WTC11 (cell line): ENCODE results near the gene SDCCAG8. TPM values are rescaled to one million over a fixed set of nuclear protein-coding genes. Genes with fewer than 3 reads are reported as not detected.

ENCODE experiments used
- ATAC-seq: fragments of 200-7000 bp; cut with Tn5 transposase; 2 replicates; pipeline ENCODE4 v1.10.0; 2021; ENCODE audit warnings: mild to moderate bottlenecking, moderate library complexity
- CTCF ChIA-PET: fragments of 300-600 bp; sonication (Branson Sonifier 250); formaldehyde crosslinking; loops from one replicate; lab custom pipeline; 2021; ENCODE audit warnings: antibody characterized with exemption; lab: Charles Lee
- POLR2A ChIA-PET: fragments of 350-600 bp; sonication (Branson Sonifier 250); formaldehyde crosslinking; loops from one replicate; lab custom pipeline; 2021; ENCODE audit warnings: antibody characterized with exemption; lab: Charles Lee
- DNase-seq: peaks from one replicate; pipeline ENCODE4 v3.0.0; 2021; ENCODE audit warnings: low spot score
- H3K27ac Mint-ChIP-seq: 2 replicates; pipeline ENCODE4 v1.8.0; 2021; ENCODE audit warnings: mixed read lengths
- H3K27me3 Mint-ChIP-seq: 2 replicates; pipeline ENCODE4 v1.8.0; 2021; ENCODE audit warnings: low read depth, mild to moderate bottlenecking, moderate library complexity, mixed read lengths
- H3K36me3 Mint-ChIP-seq: 2 replicates; pipeline ENCODE4 v1.8.0; 2021; ENCODE audit warnings: mixed read lengths
- H3K4me1 Mint-ChIP-seq: 2 replicates; pipeline ENCODE4 v1.8.0; 2022; ENCODE audit warnings: mixed read lengths
- H3K4me3 Mint-ChIP-seq: 2 replicates; pipeline ENCODE4 v1.8.0; 2021; ENCODE audit warnings: mild to moderate bottlenecking, moderate library complexity, mixed read lengths
- H3K9me3 Mint-ChIP-seq: 2 replicates; pipeline ENCODE4 v1.8.0; 2021; ENCODE audit warnings: mixed read lengths
- CBFB ChIP-seq: sonication (generic); formaldehyde crosslinking; IDR thresholded peaks from 2 replicates; pipeline ENCODE4 v1.8.1; 2022; ENCODE audit warnings: mild to moderate bottlenecking, low read depth, missing genetic modification reagents
- CREB1 ChIP-seq: sonication (generic); formaldehyde crosslinking; IDR thresholded peaks from 2 replicates; pipeline ENCODE4 v1.8.0; 2023; ENCODE audit warnings: mild to moderate bottlenecking, missing genetic modification reagents
- CREM ChIP-seq: sonication (generic); formaldehyde crosslinking; IDR thresholded peaks from 2 replicates; pipeline ENCODE4 v1.8.1; 2022; ENCODE audit warnings: mild to moderate bottlenecking, missing genetic modification reagents, moderate library complexity
- ESRRA ChIP-seq: sonication (generic); formaldehyde crosslinking; IDR thresholded peaks from 2 replicates; pipeline ENCODE4 v1.8.1; 2022; ENCODE audit warnings: mild to moderate bottlenecking, missing genetic modification reagents, borderline replicate concordance
- ETV6 ChIP-seq: sonication (generic); formaldehyde crosslinking; IDR thresholded peaks from 2 replicates; pipeline ENCODE4 v1.8.1; 2022; ENCODE audit warnings: mild to moderate bottlenecking, missing genetic modification reagents
- HMGA2 ChIP-seq: fragments of 250-450 bp; sonication (Bioruptor Pico); IDR thresholded peaks from 2 replicates; pipeline ENCODE4 v1.4.0; 2021; ENCODE audit warnings: mild to moderate bottlenecking, moderate library complexity
- MXD4 ChIP-seq: fragments of 250-450 bp; sonication (Bioruptor Pico); IDR thresholded peaks from 2 replicates; pipeline ENCODE4 v1.8.0; 2021; ENCODE audit warnings: mild to moderate bottlenecking, moderate library complexity, borderline replicate concordance
- TCF7 ChIP-seq: sonication (generic); formaldehyde crosslinking; IDR thresholded peaks from 2 replicates; pipeline ENCODE4 v1.8.0; 2022; ENCODE audit warnings: mild to moderate bottlenecking, low read depth, missing genetic modification reagents, moderate library complexity
- ZNF263 ChIP-seq: sonication (generic); formaldehyde crosslinking; IDR thresholded peaks from 2 replicates; pipeline ENCODE4 v1.8.1; 2022; ENCODE audit warnings: low read depth, mild to moderate bottlenecking, moderate library complexity, missing genetic modification reagents
- ZNF317 ChIP-seq: sonication (generic); formaldehyde crosslinking; IDR thresholded peaks from 2 replicates; pipeline ENCODE4 v1.8.1; 2023; ENCODE audit warnings: low read depth, mild to moderate bottlenecking, moderate library complexity, missing genetic modification reagents, borderline replicate concordance
- ZNF396 ChIP-seq: fragments of 250-450 bp; sonication (Bioruptor Pico); IDR thresholded peaks from 2 replicates; pipeline ENCODE4 v1.8.0; 2021; ENCODE audit warnings: mild to moderate bottlenecking, moderate library complexity, borderline replicate concordance
- ZNF671 ChIP-seq: fragments of 250-450 bp; sonication (Bioruptor Pico); IDR thresholded peaks from 2 replicates; pipeline ENCODE4 v1.8.0; 2021; ENCODE audit warnings: mild to moderate bottlenecking
- total RNA-seq: library from RNA; stranded (reverse); gene quantifications from 3 replicates; pipeline ENCODE4 v1.2.3, GENCODE V29; 2021
- TF ChIP-seq, protein P1 (sequence below): sonication (generic); formaldehyde crosslinking; IDR thresholded peaks from 2 replicates; pipeline ENCODE4 v1.8.0; 2022; ENCODE audit warnings: mild to moderate bottlenecking, missing genetic modification reagents
- TF ChIP-seq, protein P2 (sequence below): fragments of 250-450 bp; sonication (Bioruptor Pico); IDR thresholded peaks from 2 replicates; pipeline ENCODE4 v1.9.0; 2021; ENCODE audit warnings: mild to moderate bottlenecking, borderline replicate concordance
- TF ChIP-seq, protein P3 (sequence below): sonication (generic); formaldehyde crosslinking; IDR thresholded peaks from 2 replicates; pipeline ENCODE4 v1.8.1; 2022; ENCODE audit warnings: mild to moderate bottlenecking, moderate library complexity, missing genetic modification reagents
- TF ChIP-seq, protein P4 (sequence below): fragments of 250-450 bp; sonication (Bioruptor Pico); IDR thresholded peaks from 2 replicates; pipeline ENCODE4 v1.9.0; 2021; ENCODE audit warnings: mild to moderate bottlenecking
- TF ChIP-seq, protein P5 (sequence below): sonication (generic); formaldehyde crosslinking; IDR thresholded peaks from 2 replicates; pipeline ENCODE4 v1.8.1; 2022; ENCODE audit warnings: low read depth, missing genetic modification reagents, borderline replicate concordance

The SDCCAG8 gene
- total RNA-seq, 1 experiment from 2014 or later: 44.3 TPM

- no peak overlapping the region for H3K4me3 Mint-ChIP-seq
- H3K27ac Mint-ChIP-seq: no peak overlapping the region
- H3K4me1 Mint-ChIP-seq: peaks cover 35% of the 10 kb centered on the region
- peaks cover 7% of the 10 kb centered on the region for H3K36me3 Mint-ChIP-seq
- CTCF ChIA-PET: interaction anchor here (1.7 kb wide), 1 partner anchor 11 kb away, joined by 9 read pairs; no protein-coding TSS in a partner anchor
- peaks cover 2% of the 10 kb centered on the region; the same call in 1 of the 2 replicates for H3K27me3 Mint-ChIP-seq
- ATAC-seq (no peak), DNase-seq (no peak)
- H3K9me3 Mint-ChIP-seq: peaks cover 7% of the 10 kb centered on the region
- TF ChIP-seq ZNF671 (CRISPR knock-in tag): no peak
- TF ChIP-seq ZNF317 (CRISPR knock-in tag): no peak
- TF ChIP-seq ETV6 (CRISPR knock-in tag): no peak
- TF ChIP-seq MXD4 (CRISPR knock-in tag): no peak
- TF ChIP-seq CBFB: no peak
- TF ChIP-seq ZNF263 (CRISPR knock-in tag): no peak
- no peak for TF ChIP-seq ESRRA (CRISPR knock-in tag)
- TF ChIP-seq, protein P1, sequence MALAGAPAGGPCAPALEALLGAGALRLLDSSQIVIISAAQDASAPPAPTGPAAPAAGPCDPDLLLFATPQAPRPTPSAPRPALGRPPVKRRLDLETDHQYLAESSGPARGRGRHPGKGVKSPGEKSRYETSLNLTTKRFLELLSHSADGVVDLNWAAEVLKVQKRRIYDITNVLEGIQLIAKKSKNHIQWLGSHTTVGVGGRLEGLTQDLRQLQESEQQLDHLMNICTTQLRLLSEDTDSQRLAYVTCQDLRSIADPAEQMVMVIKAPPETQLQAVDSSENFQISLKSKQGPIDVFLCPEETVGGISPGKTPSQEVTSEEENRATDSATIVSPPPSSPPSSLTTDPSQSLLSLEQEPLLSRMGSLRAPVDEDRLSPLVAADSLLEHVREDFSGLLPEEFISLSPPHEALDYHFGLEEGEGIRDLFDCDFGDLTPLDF (CRISPR knock-in tag): no peak
- TF ChIP-seq, protein P2, sequence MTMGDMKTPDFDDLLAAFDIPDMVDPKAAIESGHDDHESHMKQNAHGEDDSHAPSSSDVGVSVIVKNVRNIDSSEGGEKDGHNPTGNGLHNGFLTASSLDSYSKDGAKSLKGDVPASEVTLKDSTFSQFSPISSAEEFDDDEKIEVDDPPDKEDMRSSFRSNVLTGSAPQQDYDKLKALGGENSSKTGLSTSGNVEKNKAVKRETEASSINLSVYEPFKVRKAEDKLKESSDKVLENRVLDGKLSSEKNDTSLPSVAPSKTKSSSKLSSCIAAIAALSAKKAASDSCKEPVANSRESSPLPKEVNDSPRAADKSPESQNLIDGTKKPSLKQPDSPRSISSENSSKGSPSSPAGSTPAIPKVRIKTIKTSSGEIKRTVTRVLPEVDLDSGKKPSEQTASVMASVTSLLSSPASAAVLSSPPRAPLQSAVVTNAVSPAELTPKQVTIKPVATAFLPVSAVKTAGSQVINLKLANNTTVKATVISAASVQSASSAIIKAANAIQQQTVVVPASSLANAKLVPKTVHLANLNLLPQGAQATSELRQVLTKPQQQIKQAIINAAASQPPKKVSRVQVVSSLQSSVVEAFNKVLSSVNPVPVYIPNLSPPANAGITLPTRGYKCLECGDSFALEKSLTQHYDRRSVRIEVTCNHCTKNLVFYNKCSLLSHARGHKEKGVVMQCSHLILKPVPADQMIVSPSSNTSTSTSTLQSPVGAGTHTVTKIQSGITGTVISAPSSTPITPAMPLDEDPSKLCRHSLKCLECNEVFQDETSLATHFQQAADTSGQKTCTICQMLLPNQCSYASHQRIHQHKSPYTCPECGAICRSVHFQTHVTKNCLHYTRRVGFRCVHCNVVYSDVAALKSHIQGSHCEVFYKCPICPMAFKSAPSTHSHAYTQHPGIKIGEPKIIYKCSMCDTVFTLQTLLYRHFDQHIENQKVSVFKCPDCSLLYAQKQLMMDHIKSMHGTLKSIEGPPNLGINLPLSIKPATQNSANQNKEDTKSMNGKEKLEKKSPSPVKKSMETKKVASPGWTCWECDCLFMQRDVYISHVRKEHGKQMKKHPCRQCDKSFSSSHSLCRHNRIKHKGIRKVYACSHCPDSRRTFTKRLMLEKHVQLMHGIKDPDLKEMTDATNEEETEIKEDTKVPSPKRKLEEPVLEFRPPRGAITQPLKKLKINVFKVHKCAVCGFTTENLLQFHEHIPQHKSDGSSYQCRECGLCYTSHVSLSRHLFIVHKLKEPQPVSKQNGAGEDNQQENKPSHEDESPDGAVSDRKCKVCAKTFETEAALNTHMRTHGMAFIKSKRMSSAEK: no peak
- TF ChIP-seq TCF7 (CRISPR knock-in tag): no peak
- no peak for TF ChIP-seq CREB1
- TF ChIP-seq, protein P3, sequence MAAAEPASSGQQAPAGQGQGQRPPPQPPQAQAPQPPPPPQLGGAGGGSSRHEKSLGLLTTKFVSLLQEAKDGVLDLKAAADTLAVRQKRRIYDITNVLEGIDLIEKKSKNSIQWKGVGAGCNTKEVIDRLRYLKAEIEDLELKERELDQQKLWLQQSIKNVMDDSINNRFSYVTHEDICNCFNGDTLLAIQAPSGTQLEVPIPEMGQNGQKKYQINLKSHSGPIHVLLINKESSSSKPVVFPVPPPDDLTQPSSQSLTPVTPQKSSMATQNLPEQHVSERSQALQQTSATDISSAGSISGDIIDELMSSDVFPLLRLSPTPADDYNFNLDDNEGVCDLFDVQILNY (CRISPR knock-in tag): no peak
- no peak for TF ChIP-seq HMGA2
- TF ChIP-seq, protein P4, sequence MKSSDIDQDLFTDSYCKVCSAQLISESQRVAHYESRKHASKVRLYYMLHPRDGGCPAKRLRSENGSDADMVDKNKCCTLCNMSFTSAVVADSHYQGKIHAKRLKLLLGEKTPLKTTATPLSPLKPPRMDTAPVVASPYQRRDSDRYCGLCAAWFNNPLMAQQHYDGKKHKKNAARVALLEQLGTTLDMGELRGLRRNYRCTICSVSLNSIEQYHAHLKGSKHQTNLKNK: no peak
- no peak for TF ChIP-seq ZNF396 (CRISPR knock-in tag)
- TF ChIP-seq, all 79 proteins: peak for 0
- POLR2A ChIA-PET: no interaction called here
Measured at GRCh38 chr1:243481101-243481500, 225.3 kb downstream of the SDCCAG8 start.

DNA sequence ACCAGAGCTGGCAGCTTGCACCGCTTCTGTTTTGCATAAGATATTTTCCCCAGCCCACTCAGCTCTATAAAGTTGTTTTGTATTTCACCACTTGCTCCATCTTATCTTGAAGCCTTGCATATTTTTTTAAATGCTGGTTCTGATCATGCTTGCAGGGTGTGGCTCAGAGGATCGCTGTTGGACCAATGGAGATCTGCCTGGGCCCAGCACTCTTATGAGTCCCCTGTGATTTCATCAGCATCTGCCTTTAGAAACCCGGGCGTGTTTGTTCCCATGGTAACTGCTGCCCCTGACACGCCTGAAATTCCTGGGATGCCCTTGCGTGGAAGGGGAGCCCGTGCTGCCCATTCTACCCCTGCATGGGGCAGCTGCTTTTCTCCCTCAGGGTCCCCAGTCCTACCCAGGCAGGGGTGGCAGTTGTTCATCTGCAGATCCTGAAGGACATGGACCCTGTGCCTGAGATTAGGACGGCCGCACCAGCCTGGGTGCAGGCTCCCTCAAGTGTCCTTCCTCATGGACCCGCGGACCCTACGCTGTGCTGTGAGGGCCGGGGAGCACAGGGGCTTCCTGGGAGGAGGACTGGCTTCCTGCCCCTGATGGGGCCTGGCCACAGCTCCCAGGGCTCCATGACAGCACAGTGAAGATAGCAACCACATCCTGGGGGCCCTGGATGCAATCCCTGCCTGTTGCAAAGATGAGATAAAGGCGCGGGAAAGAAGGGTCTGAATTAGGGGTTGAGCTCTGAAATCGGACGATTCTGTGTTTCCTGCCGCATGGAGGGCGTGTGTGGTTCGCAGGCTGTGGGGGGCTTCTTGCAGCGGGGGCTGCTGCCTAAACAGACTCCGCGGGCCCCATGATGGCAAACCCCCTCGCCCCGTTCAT lies 226.5 kb downstream of the SDCCAG8 start:
- Mint-ChIP-seq H3K9me3 (peaks cover 7% of the 10 kb centered on the region), H3K27me3 (peaks cover 2% of the 10 kb centered on the region; the same call in 1 of the 2 replicates), H3K4me3 (peak overlapping the region; percentile 72), H3K27ac (no peak overlapping the region), H3K36me3 (peaks cover 7% of the 10 kb centered on the region), H3K4me1 (peaks cover 38% of the 10 kb centered on the region)
- ChIA-PET CTCF (interaction anchor here (0.5 to 1.7 kb wide), 5 partner anchors 9 to 878 kb away, joined by 3 to 9 read pairs (median 3); no protein-coding TSS in a partner anchor), POLR2A (no interaction called here)
- peak; percentile 60; the same call in 1 of the 2 replicates for TF ChIP-seq ZNF263 (CRISPR knock-in tag)
- TF ChIP-seq, protein P5, sequence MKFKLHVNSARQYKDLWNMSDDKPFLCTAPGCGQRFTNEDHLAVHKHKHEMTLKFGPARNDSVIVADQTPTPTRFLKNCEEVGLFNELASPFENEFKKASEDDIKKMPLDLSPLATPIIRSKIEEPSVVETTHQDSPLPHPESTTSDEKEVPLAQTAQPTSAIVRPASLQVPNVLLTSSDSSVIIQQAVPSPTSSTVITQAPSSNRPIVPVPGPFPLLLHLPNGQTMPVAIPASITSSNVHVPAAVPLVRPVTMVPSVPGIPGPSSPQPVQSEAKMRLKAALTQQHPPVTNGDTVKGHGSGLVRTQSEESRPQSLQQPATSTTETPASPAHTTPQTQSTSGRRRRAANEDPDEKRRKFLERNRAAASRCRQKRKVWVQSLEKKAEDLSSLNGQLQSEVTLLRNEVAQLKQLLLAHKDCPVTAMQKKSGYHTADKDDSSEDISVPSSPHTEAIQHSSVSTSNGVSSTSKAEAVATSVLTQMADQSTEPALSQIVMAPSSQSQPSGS (CRISPR knock-in tag): no peak
- TF ChIP-seq, protein P1 (CRISPR knock-in tag): no peak
- 0 out of 2 replicates have a peak, but pooled peaks have one; percentile 10 for TF ChIP-seq CREM
- peak; percentile 56 for ATAC-seq
- peak; percentile 56 for DNase-seq
